ENCODE results near the gene BICDL2.

Gene BICDL2

GRCh38 chr16:3023415-3023668, 13.4 kb downstream of the BICDL2 start:
- DNase-seq, result peak; percentile 57

- no peak for DNase-seq
Observed at GRCh38 chr16:3022684-3023414, 13.9 kb downstream of the BICDL2 start.

- DNase-seq, result peak; percentile 83
Observed at GRCh38 chr16:3022208-3022683, 14.5 kb downstream of the BICDL2 start.

- peak; percentile 82 for DNase-seq
Observed at GRCh38 chr16:3021449-3022207, 15.1 kb downstream of the BICDL2 start.

GRCh38 chr16:3020604-3021448, 15.9 kb downstream of the BICDL2 start:
- DNase-seq, result peak; percentile 78

GRCh38 chr16:3020247-3020603, 16.5 kb downstream of the BICDL2 start, which contains the start of gene TNFRSF12A:
Gene TNFRSF12A, plus strand, starts transcription at chr16:3020368. Its CDS starts 30 bp downstream, at chr16:3020398.
- DNase-seq, result peak; percentile 89

GRCh38 chr16:3019594-3020246, 17.0 kb downstream of the BICDL2 start:
- DNase-seq, result no peak

- no peak for DNase-seq
Observed at GRCh38 chr16:3017794-3018506, 18.8 kb downstream of the BICDL2 start, which contains the start of gene CLDN6. Gene CLDN6, minus strand, starts transcription at chr16:3018183. Its CDS starts 2,162 bp downstream, at chr16:3016021.

- no peak for DNase-seq
Observed at GRCh38 chr16:3017344-3017743, 19.4 kb downstream of the BICDL2 start.

GRCh38 chr16:3015865-3016521, 20.8 kb downstream of the BICDL2 start:
- no peak for DNase-seq

- no peak for DNase-seq
Observed at GRCh38 chr16:3014971-3015370, 21.8 kb downstream of the BICDL2 start.

- DNase-seq, result no peak
Observed at GRCh38 chr16:3013998-3014690, 22.6 kb downstream of the BICDL2 start.

GRCh38 chr16:3013491-3013951, 23.2 kb downstream of the BICDL2 start:
- peak; percentile 26 for DNase-seq

- peak; percentile 81 for DNase-seq
Observed at GRCh38 chr16:3012828-3013420, 23.8 kb downstream of the BICDL2 start, which contains the start of gene CLDN9. Gene CLDN9, plus strand, starts transcription at chr16:3012923. Its CDS starts 440 bp downstream, at chr16:3013363.

GRCh38 chr16:3012246-3012645, 24.5 kb downstream of the BICDL2 start:
- DNase-seq, result peak; percentile 80

GRCh38 chr16:3010510-3010909, 26.2 kb downstream of the BICDL2 start:
- DNase-seq, result no peak

GRCh38 chr16:3009568-3010390, 27.0 kb downstream of the BICDL2 start:
- peak; percentile 69 for DNase-seq

GRCh38 chr16:3008690-3009037, 28.1 kb downstream of the BICDL2 start:
- DNase-seq, result no peak

GRCh38 chr16:3007957-3008689, 28.6 kb downstream of the BICDL2 start:
- no peak for DNase-seq
